NCI-H2081 (cell line): ENCODE data around the gene EIF4E3.
A peak's percentile ranks its signal among the peaks of the same experiment; 100 is the strongest.

Experiments
- DNase-seq, 2 experiments: peaks; one replicate each; lab custom pipeline; 2025; lab: John Stamatoyannopoulos, UW

EIF4E3 gene

DNA sequence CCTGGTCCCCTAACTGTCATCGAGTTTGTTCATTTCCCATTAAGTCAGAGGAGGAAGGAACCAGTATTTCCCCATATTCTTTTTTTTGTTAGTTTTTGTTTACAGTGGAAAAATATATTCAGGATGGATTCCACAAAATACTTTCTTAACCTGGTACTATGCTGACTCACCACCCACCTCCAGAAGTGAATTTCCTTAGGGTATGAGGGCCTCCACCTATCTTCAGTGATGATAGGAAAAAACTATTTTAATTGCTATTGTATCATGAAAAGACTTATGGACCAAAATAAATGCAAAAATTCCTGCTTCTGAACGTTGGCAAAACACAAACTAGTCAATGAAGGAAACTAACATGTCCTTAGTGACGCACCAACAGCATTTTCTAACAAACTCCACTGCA lies 77.5 kb downstream of the EIF4E3 start:
- no peak for DNase-seq

DNA sequence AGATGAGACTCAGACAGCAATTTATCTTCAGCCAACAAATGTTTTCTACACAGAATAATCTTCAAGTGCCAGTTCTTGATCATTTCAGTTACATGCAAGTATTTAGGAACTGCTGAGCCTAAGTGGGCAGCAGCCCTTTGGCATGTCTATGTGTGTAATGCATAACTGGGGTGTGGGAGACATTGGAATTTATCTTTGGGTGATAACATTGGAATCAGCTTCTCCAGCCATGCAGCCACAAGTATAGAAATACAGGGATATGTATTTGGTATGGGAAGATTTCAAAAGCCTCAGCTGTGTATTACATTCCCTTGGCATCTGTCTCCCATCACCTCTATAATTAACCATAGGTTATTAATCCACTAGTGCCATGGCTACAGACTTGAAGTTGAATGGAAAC lies 78.2 kb downstream of the EIF4E3 start:
- no peak for DNase-seq

DNA sequence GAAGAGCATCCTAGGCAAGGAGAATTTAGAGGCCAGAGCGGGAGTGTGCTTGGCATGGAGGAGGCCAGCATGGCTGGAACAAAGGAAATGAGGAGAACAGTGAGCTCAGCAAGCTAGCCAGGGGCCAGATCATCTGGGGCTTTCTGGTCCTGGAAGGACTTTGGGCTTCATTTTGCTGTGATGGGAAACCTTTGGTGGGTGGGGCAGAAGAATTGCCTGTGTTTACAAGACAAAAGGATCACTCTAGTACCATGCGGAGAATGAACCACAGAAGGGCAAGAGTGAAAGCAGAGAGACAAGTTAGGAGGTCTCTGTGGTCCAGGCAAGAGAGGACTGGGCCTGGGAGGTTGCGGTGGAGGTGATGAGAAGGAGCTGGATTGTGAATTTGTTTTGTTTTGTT lies 80.1 kb downstream of the EIF4E3 start:
- no peak for DNase-seq

DNA sequence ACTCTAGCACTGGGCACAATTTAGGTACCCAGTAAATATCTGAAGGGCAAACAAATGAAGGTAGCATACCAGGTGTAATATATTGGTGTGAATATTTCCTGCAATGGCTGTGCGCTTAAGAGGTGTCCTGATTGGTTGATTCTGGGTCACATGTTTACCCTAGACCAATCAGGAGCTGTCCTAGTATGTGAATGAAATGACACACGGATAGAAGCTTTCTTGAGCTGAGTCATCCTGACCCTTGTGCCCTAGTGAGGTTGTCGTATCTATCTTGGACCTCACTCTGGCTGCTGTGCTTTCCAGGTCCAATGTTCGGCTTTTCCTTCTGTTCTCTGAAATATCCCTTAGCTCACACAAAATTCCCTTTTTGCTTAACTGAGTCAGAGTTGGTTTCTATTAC lies 83.5 kb downstream of the EIF4E3 start:
- no peak for DNase-seq

DNA sequence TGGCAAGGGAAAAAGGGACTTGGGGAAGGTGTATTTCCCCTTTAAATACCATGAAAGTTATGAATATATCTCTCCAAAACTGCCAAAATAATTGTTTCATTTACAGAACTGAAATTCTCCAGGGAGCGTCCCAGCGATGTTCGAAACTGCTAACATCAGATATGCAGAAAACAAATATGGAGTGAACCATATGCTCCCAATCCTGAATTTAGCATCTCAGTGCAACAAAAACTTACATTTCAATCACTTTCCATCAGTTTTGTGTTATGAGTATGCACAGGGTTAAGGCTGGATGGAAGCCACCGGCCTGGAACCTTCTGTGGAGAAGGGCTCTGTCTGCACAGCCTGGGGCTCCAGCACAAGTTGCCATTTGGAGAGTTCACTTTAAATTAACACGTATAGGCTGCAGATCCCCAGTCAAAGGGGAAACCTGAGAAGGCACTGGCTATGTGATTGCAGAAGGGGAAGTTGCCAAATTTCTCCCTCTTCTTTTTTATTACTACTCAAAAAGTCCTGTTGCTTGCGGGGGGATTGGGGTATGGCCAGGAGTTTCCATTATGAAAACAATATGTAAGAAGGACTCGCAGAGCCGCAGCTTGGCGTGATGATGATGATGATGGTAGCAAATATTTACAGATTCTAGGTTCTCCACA lies 84.7 kb downstream of the EIF4E3 start:
- DNase-seq: no peak

DNA sequence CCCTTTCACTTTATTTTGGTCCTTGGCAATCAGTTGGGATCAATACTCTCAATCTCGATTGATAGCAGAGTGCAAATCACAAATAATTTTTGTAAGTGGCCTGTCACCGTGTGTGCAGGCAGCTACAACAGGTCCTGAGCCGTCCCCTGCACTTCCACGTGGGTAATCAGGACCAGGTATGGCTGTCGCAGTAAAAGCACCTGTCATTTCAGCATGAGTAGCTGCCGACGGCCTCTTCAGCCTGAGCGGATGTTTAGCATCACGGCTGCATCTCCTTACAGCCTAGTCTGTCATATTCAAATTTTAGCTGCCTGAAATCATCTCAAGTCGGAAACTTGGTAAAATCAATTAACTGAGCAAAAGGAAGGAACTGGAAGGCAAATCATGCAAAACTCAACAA lies 88.7 kb downstream of the EIF4E3 start:
- no peak for DNase-seq

DNA sequence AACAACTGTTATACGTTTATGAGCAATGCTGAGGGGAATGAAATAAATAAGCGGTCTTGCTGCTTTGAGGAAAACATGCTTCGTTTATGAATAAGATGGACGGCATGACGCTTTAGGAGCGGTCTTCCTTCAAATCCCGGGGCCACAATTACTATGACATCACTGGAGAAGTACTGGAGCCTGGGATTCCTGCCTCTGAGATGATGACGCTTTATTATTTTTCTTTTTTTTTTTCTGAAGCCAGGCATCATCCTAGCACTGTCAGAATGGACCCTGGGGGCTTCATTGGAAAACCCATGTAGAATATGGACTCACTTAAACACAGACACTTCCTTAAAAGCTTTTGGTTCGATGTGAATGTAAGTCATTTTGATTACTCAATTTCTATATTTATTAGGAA lies 89.2 kb downstream of the EIF4E3 start:
- DNase-seq: no peak

DNA sequence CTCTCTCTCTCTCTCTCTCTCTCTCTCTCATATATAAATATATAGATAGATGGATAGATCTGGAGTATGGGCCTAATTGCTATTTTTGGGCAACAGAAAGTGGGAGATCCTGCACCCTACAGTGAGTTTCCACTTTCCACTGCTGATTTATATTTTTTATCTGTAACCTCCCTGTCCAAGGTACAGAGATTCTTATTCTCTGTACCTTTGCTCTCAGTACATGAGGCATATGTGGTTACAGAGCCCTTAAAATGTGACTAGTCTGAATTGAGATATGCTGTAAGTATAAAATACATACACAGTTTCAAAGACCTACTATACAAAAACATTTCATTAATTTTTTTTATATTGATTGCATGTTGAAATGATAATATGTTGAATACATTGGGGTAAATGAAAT lies 90.5 kb downstream of the EIF4E3 start:
- no peak for DNase-seq

DNA sequence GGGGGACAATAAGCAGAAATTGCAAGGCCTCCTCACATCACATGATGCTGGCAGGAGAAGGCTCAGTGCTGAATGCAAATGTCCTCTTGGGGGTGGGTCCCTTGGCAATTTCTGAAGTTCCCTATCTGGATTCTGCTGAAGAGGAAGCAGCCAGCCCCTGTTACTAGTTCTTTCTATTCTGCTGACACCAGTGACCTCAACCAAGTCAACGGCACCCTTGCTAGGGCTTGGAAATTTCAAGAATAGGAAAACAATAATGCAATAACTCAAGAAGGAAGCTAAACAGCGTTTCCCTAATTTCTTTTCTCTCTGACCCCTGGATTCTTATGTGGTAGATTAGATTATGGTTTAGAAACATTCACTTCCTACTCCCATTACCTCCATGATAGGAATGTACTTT lies 95.5 kb downstream of the EIF4E3 start:
- no peak for DNase-seq

DNA sequence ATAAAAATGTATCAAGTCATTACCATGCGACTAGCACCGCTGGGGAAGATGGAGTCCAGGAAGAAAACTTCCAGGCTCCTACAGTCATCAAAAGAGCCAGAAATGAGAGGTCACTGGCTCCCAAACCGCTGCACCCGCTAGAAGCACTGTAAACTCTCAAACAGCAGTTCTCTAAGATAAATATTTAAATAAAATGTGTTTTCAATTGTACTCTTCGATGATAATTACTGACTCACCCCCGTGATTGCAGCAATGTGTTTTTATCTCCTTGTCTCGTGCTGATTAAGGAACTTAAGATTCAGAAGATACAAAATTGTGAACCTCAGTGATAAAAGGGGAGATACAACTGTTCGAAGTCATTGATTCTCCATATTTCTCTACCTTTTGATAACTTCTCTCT lies 95.9 kb downstream of the EIF4E3 start:
- DNase-seq: no peak

DNA sequence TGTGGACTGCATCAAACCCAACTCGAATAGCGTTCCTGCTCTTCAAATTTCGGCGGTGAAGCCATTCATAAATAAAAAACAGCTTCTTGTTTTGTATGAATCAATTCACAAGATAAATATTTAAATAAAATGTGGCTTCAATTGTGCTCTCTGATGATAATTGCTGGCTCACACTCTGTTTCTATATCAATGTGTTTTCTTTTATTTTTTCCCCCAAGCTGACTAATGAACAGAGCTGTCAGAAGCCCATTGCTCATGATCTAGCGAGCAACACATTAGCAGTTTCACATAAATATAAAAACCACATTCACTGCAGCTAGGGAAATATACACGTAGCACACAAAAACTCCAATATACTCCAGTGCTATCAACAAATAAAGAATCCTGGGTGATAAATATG lies 96.7 kb downstream of the EIF4E3 start:
- DNase-seq: peak in 1 of 2 experiments; percentile 25

DNA sequence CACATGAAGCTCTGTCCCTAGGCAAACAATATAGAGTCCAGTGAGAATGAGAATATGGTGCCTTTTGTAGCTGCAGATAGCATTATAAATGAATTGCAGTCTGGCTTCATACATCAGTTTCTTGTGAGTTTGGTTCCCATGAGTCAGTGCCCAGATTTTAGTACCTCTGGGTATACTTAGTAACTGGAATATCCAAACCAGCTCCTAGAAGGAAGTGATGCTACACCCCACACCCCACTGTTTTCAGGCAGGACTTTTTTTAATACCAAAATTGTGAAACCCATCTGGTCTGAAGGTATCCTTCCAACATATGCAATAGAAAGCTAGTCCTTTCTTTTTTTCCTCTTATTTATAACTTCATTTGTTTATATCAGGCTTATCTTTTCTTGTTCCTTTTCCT lies 99.5 kb downstream of the EIF4E3 start:
- no peak for DNase-seq
